ENCODE measurements around the gene OVCH1.
"Not testable (repeated sequence)": the region's sequence is repeated elsewhere in the genome, so short reads cannot be mapped to it uniquely, and the experiment has no call there.

Gene OVCH1

DNA sequence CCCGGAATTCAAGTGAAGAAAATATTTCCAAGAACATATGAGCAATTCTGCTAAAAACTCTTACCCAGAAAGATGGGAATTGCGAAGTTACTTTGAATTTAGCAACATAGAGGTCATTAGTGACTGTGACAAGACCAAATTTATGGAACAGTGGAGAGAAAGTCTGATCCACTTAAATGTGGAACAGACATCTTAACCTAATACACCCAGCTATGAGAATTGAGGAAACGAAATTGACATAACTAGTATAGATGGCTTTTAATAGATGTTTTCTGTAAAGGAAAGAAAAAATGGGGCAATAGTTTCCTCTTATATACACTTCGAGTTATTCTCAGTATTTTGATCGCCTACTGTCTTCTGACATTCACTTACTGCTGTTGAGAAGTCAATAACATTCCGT lies 4.6 kb downstream of the OVCH1 start:
- no peak for DNase-seq (ENCODE audit: low spot score)

DNA sequence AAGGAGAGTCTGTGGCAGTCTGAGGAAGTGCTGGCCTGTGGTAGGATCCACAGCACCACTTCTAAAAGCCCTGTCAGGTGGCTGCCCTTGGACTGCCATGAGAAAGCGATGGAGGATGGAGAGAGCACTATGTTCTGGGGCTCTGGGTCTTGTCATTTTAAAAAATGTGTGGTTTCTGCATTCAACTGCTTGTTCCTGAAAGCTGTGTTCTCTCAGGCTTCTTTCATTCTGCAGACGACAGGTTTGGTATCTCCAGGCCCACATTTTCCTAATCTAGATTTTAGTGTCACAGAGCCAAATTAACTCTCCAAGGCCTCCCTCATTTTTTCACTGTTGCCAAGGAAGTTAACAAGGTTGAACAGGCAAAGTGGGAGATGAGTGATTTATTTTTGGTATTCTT lies 10.5 kb downstream of the OVCH1 start:
- DNase-seq (ENCODE audit: low spot score) = no peak

DNA sequence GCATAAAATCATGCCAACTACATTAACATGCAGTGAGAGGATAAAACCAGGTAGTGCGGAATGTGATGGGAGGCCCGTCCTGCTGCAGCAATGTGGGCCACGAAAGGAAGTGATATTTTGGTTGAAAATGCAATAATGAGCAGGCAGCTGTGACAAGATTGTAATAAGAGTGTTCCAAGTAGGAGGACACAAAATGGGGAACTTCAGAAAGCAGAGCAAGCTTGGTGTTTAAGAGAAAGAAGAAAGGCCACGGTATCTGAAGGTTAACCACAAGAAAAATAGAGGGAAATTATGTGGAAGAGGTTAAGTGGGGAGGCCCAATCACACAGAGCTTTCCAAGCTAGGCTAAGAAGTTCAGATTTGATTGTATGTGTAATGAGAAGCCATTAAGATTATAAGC lies 34.3 kb downstream of the OVCH1 start:
- no peak for DNase-seq (ENCODE audit: low spot score)

DNA sequence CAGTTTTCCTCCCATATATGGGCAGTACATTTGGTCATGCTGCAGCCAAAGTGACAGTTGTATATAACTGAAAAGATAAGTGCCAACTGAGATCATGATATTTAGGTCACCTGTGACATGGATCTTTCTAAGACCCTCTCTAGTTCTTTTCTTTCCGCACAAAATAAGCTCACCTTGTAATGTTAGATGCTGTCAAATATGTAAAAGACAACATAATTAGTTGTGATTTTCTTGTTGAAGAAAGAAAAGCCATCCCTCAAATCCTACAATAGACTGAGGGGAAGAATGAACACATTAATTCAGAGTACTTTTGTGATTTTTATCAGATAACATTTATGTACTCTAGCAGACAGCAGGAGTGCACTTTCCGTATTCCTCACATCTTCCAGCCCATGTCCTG lies 37.4 kb downstream of the OVCH1 start:
- no peak for DNase-seq (ENCODE audit: low spot score)

DNA sequence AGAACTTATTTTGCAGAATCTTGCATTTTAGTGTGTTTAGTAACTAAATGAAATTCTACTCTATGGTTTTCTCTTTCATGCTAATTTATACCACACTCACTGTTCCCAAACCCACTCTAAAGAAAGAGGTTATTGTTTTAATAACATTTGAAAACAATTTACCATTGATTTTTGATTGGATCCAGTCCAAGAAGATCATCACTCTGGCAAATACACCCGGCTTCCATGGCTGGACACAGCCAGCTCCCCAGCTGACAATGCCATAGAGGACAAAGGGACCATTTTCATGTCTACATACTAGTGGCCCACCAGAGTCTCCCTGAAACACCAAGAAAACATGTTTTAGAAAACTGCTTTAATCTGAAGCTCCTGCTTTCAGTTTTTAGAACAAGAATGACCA lies 42.4 kb downstream of the OVCH1 start:
- DNase-seq (ENCODE audit: low spot score) = no peak

DNA sequence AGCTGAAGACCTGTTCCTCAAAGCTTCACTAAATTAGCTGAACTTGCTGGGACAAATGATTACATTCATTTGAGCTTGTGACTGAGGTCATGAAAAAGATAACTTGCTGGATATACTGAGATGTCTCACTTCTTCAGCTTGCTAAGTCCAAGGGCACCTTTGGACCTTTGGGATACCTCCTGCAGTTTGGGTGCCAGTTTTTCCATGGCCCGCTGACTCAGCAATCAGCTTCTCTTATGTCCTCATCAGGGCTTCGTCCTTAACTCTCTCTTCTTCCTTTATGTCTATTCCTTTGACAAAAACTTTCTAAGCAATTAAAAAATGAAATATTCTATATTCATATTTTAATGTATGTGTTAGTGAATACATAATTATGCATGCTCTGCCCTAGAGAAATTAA lies 45.6 kb downstream of the OVCH1 start:
- no peak for DNase-seq (ENCODE audit: low spot score)

DNA sequence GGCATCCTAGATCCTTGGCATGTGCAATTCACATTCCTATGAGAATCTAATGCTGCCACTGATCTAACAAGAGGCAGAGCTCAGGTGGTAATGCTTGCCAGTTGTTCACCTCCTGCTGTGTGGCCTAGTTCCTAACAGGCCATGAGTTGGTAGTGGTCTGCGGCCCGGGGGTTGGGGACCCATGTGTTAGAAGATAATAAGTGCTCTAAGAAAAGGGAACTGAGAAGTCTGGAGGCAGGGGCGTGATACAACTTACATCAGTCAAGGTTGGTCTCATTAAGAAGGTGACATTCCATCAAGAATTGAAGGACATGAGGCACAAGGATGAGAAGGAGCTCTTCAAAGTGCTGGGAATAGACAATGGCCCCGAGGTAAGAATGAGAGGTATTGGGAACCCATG lies 49.3 kb downstream of the OVCH1 start:
- DNase-seq (ENCODE audit: low spot score) = no peak

DNA sequence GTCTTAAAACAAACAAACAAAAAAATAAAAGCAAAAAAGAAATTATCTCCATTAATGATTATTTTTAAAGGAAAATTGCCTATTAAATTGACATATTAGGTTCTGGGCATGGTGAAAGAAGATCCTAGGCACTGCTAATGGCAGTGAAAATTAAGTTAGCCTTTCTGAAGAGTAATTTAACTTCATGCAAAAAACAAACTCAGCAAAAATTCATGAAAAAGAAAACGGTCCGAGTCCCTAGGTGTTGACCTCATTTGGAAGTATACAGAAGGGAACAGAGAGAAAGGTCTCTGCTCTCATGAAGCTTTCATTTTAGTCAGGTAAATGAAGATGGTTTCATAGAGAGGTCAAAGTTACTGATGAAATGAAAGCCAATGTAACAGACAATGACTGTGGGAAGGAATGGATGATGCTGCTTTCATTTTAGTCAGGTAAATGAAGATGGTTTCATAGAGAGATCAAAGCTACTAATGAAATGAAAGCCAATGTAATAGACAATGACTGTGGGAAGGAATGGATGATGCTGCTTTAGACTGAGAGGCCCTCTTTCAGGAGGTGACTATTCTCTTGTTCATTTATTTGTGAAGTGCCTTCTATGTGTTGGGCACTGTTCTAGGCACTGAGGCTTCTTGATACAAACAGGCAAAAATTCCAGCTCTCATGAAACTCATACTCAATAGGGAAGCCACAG lies 50.1 kb downstream of the OVCH1 start:
- DNase-seq (ENCODE audit: low spot score) = no peak

DNA sequence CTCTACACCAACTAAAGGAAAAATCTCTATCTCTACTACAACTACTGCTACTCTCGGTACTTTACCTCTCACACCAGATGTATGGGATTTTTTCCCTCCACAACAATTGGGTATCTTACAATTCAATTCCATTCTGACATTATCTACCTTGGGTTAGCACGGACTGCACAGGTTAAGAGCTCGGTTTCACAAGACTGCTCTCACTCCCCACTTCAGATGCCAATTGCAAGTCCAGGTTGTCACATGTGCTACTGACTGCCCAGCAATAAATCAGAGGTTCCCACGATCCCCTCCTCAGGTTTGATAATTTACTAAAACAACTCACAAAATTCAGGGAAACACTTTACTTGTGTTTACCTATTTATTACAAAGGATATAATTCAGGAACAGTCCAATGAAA lies 58.0 kb downstream of the OVCH1 start:
- DNase-seq (ENCODE audit: low spot score) = no peak

DNA sequence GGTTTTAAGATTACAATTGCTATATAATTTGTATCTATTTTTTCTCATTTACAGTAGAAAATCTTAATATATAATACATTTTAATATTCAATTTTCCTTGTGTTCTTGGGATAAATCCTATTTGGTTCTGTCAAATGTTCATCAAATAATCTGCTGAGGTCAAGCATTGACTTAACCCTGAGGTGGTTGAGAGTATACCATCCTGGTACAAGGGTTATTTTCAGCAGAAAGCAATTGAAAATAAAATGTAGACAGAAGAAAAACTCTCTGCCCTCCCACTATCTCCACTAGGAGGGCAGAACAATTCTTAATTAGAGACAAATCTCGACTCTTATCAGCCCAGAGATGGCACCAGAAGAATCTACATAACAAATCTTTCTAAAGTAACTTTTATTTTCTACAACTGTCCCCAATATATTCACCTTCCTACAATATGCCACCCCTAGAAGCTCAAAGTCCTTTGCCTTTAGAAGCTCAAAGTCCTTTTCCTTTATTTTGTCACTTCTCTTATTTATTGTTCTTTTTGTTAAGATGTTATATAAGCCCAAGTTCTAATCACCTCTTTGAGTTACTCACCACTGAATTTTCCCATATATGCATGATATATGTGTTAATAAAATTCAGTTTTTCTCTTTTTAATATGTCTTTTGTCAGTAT lies 58.6 kb downstream of the OVCH1 start:
- DNase-seq (ENCODE audit: low spot score) = no peak

DNA sequence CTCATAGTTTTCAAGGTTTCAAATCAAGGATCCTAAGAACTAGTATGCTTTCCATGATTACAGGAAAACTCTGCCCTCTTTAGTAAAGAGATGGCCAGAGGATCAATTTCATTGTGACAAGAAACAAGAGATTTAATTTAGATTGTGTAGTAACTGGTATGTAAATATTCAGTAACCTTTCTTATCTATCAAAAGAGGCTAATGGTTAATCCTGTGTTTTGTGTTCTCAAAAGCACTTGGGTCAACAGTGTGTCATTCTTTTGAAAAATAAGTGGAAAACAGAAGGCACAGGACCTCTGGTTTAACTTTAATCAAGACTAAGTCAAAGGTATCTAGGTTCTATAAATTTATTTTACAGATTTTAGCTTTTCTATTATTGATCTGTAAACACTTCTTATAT lies 59.9 kb downstream of the OVCH1 start:
- no peak for DNase-seq (ENCODE audit: low spot score)

DNA sequence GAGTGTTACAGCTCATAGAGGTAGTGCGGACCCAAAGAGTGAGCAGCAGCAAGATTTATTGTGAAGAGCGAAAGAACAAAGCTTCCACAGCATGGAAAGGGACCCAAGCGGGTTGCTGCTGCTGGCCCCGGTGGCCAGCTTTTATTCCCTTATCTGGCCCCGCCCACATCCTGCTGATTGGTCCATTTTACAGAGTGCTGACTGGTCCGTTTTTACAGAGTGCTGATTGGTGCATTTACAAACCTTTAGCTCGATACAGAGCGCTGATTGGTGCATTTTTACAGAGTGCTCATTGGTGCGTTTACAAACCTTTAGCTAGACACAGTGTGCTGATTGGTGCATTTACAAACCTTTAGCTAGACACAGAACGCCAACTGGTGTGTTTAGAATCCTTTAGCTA lies 60.7 kb downstream of the OVCH1 start:
- not testable (repeated sequence) for DNase-seq (ENCODE audit: low spot score)

DNA sequence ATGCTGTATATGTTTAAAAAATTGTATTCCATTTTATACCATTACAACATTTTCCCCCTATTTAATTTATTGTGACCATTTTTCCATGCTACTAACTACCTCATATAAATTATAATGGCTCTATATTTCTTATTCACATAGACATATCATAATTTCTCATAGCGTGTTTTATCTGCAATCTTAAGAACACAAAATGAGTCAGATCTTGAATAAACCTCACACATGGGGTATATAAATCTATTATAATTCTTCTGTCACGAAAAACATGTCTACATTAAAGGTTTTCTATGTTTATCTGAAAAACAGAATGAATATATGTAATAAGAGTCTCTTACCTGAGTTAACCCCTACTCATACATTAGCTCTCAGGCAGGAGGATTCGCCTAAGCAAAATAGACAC lies 66.0 kb downstream of the OVCH1 start:
- no peak for DNase-seq (ENCODE audit: low spot score)

DNA sequence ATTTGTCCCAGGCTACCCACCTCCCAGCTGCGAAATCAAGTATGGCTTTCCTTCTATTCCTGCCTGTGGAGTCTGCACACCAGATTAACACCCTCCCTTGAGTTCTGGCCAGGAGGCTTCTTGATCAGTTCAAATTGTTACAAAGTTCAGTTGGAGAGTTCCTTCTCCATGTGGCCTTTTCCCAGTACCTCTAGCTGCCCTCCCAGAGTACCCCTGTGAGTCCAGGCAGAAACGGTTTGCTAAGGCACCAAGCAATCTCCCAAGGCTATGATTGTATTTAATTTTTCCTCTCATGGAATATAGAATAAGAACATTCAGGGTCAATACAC lies 66.8 kb downstream of the OVCH1 start:
- DNase-seq (ENCODE audit: low spot score) = no peak

DNA sequence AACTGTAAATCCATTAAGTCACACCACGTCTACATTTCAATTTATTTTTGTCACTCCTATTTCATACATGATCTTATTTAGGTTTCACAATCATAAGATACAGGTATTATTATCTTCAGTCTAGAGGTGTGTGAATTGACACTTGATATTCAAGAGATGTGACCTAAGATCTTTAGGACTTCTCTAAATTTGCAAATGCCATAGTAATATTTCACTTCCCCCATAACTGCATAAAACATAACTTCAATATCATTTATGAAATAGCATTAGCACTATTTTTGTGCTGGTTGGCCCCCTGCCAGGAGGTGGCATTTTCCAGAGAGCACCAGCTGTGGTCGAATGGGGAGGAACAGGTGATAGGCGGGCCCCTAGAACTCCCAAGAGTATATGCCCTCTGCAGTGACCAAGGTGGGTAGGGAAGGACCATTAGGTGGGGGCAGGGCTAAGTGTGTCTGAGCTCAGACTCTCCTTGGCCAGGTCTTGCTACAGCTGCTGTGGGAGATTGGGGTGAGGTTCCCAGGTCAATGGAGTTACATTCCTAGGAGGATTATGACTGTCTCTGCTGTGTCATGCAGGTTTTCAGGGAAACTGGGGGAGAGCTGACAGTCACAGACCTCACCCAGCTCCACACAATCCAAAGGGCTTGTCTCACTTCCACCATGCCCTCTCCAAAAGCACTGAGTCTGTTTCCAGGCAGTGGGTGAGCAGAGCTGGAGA lies 67.3 kb downstream of the OVCH1 start:
- no peak for DNase-seq (ENCODE audit: low spot score)

DNA sequence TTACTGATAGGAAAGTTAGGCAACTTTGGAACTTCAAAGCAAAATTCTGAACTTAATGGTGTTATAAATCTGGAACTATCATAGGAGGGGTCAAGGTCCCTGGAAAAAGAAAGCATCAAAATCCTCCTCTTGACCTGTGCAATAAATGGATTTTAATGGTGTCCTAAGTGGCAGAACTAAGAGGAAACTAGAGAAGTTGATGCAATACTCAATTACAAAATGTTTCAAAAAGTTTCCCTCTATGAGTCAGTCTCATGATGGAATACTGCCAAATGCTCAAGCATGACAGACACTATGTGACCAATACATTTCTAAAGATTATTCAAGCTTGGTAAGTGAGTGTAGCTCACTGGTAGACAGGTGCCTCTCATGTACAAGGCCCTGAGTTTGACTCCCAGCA lies 68.9 kb downstream of the OVCH1 start:
- DNase-seq (ENCODE audit: low spot score) = no peak

DNA sequence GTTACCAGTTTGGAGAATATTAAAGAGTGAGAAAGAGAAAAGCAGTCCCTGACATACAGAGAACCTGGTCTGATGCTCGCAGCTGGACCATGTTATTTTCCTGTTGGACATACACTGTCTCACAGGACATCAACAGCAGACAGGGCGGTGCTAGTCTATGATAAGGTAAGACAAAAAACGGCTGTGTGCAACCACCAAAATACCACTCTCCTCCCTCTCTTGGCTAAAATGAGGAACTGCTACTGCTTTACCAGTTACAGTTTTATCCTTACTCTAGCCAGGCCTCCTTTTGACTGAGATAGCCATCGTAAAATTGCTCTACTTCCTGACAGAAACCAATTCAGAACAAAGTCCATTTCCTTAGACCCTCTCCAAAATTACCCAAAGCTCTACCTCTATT lies 69.5 kb downstream of the OVCH1 start:
- peak; percentile 12 for DNase-seq (ENCODE audit: low spot score)

DNA sequence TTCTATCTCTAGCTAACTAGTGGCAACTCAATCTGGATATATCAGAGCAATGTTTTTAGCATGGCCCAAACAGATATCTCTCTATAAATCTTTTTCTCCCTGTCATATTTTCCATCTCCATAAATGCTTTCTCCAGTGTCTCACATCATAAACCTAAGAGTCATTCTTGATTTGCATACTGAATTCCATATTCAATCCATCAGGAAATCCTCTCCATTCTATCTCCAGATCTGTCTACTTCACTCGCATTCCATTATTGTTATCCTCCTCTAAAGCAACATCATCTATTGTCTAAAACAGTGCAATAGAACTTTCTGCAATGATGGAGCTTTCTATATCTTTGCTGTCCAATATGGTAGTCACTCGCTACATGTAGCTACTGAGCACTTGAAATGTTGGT lies 71.0 kb downstream of the OVCH1 start:
- DNase-seq (ENCODE audit: low spot score) = no peak

DNA sequence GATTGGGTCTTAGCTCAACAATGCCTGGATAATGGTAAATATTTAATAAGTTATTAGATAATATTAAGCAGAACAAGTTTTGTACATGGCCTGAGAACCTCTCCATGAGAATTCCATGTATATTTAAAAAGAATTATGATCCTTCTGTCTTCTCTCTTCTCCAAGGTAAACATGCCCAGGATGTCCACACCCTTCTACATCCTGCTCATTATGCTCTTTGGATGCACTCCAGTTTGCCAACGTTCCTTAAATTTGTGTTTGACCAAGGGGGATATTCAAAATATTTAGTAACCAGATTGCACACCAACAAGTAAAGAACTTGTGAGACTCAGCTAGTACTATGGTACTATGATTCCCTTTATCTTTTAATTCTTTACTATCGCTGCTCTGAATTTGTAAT lies 71.8 kb downstream of the OVCH1 start:
- no peak for DNase-seq (ENCODE audit: low spot score)

DNA sequence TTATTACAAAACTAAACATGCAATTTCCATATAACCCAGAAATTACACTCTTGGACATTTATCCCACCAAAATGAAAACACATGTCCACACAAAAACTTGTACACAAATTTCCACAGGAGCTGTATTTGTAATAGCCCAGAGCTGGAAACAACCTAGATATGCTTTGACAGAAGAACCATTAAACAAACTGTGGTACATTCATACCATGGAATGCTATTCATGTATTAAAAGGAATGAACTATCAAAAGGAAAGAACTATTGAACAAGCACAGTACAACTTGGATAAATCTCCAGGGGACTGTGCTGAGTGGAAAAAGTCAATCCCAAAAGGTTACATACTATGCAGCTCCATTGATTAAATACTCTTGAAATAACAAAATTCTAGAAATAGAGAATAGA lies 80.7 kb downstream of the OVCH1 start:
- DNase-seq (ENCODE audit: low spot score) = no peak

DNA sequence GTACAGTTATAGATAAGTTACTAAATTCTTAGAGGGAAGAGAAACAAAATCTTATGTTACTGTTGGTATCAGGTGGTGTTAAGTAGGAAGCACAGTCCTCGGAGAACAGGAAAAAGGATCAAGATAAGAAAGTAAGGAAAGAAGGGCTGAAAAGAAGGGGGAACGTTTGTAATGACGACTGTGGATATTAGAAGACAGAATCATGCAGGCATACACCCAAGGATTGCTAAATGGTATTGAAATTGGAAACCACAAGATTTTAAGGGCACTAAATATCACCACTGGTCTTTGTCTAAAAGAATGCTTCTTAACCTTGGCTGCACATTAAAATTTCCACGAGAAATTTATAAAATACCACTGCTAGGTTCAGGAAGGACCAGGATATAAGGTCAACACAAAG lies 82.4 kb downstream of the OVCH1 start:
- DNase-seq (ENCODE audit: low spot score) = no peak

DNA sequence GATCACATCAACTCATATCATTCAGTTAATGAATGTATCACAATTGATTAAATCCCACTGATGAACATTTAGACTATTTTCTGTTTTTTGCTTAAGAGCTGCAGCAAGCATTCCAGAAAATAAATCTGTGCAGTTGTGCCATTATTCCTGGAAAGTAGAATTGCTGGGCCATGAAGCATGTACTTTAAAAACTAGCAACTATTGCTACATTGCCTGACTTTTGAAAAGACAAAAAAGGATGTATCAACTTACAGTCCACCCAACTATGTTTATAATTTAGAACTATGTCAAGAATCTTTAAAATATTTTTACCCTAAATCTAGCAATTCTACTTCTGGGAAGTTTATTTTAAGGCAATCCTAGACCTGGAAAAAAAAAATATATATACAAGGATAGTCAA lies 83.1 kb downstream of the OVCH1 start:
- no peak for DNase-seq (ENCODE audit: low spot score)

DNA sequence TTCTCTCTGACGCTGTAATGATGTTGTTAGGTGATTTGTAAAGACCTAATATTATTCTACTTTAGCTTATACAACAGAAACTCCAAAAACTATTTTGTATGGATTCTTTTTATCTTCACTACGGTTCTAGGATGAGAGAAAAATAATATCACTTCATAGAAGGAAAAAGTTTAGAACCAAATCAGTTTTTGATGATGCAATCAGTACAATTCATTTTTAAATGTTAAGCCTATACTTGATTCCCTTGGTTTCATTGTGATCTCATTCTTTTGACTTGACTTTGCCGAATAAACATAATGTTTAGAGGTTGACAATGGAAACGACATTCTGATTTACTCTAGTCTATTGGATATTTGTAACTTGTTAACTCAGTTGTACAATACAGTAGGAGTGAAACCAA lies 91.9 kb downstream of the OVCH1 start:
- DNase-seq (ENCODE audit: low spot score) = no peak

DNA sequence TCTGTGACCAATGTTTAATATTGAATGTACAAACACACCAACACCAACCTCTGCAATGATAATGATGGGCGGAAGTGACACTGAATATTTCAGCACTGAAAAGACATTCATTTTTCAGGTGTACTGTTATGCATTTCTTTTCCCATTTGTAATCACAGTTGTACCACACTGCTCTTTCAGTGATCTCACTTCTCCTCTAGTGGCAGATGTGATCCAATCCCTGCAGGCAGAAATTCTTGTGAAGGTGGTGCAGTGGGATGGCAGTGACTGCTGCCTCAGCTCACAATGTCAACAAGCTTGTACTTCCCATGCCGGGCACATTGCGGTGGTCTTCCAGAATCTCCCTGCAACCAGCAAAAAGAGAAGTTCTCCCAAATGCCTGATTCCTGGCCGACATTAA lies 93.5 kb downstream of the OVCH1 start:
- no peak for DNase-seq (ENCODE audit: low spot score)
